GM21717 (cell line): ENCODE results near the gene HSPG2.

Experiments used
- ATAC-seq: cut with Tn5 transposase; IDR thresholded peaks from one replicate; pipeline ENCODE4 v1.9.1; 2021; ENCODE audit warnings: mild to moderate bottlenecking, moderate library complexity; ENCODE audit not compliant: unreplicated experiment

HSPG2 gene

GRCh38 chr1:21849909-21850576 lies 87.1 kb downstream of the HSPG2 start:
- no peak for ATAC-seq

- no peak for ATAC-seq
These were observed 88.5 kb downstream of the HSPG2 start for GRCh38 chr1:21848524-21849174.

DNA sequence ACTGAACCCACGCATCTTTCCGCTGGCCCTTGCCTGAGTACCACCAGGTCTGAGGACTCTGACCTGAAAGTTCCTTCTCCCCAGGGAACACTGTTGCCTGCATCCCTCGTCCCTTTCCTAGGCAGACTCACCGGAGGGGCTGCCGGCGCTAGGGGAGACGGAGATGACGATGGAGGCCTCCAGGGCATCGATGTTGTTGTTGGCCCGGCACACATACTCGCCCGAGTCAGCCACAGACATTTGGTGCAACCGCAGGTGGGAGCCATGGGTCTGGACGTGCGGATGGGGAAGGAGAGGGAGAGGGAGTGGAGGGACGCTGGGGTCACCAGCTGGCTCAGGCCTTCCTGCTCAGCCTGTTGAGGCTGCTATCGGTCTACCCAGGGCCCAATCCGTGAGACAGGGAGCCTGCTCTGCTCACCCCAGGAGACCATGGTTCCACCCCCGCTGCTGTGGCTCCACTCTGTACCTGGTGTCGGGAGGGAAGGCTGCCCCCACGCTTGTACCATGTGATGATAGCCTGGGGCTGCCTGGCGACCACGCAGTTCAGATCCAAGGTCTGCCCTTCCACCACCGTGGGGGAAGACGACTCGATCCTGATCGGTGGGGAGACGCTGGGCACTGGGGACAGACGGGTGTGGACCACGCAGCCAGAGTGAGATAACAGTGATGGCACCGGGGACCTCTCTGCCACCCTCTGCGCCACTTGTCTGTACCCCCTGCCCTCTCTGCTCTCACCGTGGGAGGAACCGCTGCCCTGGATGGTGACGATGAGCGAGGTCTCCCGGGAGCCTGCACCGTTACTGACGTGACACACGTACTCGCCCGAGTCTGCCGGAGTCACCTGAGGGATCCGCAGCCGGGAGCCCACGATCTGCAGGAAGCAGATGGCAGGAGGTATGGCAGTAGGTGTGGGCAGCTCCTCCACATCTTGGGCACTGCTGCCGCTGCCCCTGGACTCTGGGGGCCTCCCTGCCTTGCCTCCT lies 89.6 kb downstream of the HSPG2 start:
- no peak for ATAC-seq

GRCh38 chr1:21845646-21846641 lies 91.2 kb downstream of the HSPG2 start:
- no peak for ATAC-seq

DNA sequence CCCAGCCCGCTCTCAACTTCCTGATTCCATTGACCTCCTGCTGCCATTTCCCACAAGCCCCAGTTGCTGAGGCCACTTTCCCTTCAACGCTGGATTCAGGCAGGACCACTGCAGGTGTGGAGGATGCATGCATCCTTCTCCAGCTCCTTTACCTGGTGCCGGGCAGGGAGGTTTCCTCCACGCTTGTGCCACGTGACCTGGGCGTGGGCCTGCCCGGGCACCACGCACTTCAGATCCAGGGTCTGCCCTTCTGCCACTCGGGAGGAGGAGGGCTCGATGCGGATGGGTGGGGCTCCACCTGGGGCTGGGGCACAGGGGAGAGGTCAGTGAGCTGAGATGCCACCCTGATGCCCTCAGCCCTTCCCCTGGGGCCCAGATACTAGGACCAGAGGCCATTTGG lies 93.1 kb downstream of the HSPG2 start:
- no peak for ATAC-seq

- ATAC-seq, result no peak
These were observed 93.9 kb downstream of the HSPG2 start for GRCh38 chr1:21843208-21843607.

GRCh38 chr1:21842606-21843162 lies 94.4 kb downstream of the HSPG2 start:
- ATAC-seq, result no peak

GRCh38 chr1:21841852-21842466 lies 95.2 kb downstream of the HSPG2 start:
- no peak for ATAC-seq

DNA sequence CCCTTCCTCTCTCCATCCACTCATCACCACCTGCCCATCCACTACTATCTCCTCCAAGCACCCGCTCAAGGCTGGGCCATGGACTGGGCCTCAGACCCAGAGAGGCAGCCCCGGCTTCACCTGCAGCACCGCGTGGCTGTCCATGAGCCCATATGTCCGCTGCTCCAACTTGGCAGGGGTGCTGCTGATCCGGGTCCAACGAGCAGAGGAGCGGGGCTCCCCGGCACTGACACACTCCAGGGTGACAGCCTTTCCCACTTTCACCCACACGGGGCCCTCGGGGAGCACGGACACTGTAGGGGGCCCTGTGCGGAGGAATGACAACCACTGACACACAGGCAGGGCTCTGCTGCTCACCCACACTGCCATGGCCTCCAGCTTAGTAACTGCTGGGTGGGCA lies 96.1 kb downstream of the HSPG2 start:
- no peak for ATAC-seq

DNA sequence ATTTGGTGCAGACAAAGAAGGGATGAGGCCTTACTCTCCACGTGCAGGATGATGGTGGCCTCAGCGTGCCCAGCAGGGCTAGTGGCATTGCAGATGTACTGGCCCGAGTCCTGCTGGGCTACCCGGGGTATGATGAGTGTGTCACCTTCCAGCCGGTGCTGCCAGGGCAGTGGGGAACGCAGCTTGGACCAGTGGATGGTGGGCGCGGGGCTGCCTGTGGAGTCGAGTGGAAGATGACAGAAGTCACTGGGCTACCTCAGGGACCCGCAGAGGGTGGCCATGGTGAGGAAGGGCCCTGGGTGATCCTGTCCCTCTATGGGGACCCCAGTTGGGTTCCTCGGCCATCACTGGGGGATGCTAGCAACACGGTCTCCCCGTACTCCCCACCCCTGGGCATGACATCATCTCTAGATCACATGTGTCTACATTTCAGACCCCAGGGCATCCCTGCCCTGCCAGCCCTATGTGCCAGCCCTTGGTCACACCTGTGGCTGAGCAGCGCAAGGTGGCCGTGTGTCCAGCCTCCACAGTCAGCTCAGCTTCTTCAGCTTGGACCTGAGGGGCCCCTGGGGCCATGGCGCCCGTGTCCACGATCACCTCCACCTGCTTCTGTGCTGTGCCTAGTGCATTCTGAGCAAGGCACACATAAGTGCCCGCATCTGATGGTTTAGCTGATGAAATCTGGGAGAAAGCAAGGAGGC lies 97.6 kb downstream of the HSPG2 start:
- ATAC-seq, result no peak

DNA sequence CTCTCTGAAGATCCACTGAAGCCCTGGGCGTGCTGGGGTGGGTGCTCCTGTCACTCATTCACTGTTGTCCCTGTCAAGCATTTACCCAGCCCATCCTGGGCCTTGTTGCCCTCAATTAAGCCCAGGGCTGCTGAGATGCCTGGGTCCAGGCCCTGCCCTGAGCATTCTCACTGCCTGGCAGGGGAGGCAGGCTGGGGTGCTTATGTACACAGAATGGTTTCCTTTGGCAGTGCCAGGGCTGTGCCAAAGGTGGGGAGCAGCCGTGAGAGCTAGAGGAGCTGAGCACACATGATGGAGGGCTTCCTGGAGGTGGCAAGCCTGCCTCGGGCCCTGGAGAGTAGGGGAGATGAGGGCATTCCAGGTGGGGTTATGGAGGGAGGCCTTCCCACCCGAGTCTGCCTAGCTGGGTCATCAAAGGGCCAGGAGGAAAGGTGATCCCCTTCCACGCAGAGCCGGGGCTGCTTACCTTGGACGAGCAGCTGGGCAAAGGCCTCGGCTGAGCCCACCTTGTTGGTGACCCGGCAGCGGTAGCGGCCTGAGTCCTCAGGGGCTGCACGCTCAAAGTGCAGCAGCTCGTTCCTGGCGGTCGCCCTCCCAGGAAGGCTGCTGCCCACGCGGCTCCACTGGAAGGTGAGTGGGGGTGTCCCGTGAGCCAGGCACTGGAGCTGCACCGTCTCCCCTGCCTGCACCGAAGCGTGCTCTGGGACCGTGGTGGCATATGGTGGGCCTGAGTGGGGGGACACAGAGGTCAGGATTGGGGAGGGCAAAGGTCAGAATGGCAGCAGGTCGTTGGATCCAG lies 98.6 kb downstream of the HSPG2 start:
- ATAC-seq, result no peak

GRCh38 chr1:21837476-21837875 lies 99.6 kb downstream of the HSPG2 start:
- no peak for ATAC-seq

DNA sequence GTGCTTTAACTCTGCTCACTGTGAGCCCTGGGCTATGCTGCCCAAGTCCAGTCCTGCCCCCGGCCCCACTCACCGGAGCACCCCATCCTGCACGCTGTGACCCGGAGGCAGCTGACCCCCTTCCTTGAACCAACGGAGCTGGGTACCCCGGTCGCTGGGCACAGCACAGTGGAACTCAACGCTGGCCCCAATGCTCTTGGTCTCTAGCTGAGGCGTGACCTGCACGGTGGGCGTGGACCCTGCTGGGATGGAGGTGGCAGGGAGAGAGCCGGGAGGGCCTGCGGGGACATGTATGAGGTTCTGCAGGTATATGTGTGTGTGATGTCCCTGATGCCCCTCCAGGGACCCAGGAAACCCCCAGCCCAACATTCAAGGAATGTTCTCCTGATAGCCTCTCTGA lies 100.4 kb downstream of the HSPG2 start:
- no peak for ATAC-seq

GRCh38 chr1:21836010-21836409 lies 101.1 kb downstream of the HSPG2 start:
- no peak for ATAC-seq

GRCh38 chr1:21834666-21835065 lies 102.4 kb downstream of the HSPG2 start:
- no peak for ATAC-seq

- no peak for ATAC-seq
These were observed 103.0 kb downstream of the HSPG2 start for GRCh38 chr1:21834094-21834493.

GRCh38 chr1:21833392-21833976 lies 103.6 kb downstream of the HSPG2 start:
- ATAC-seq, result no peak

DNA sequence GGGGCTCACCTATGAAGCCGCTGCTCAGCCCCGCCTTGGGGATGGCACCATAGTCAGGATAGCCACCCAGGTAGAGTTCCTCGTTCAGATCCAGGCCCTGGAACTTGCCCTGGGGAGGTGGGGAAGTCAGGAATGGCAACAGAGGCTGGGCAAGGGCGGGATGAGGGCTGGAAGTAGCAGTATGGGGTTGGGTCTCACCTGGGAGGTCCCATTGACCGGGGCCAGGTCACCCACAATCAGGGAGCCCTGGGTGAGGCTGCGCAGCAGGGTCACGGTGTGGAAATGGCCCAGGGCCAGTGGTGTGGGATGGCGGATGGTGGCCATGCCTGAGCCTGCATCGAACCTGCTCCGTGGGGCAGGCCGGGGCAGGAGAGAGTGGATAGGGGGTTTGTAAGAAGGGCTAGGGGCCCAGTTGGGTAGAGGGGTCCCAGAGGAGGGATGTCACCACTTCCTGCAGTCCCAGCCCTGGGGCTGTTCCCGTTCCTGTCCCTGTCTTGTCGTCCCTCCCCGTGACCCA lies 105.6 kb downstream of the HSPG2 start:
- ATAC-seq, result no peak
